IMR-90 (cell line): ENCODE measurements around the gene SMARCA4.

Experiments
- CEBPB ChIP-seq: IDR thresholded peaks from 2 replicates; pipeline ENCODE4 v1.6.1; 2012; ENCODE audit warnings: low read depth, low read length, improper control_type of control experiment
- CTCF ChIP-seq: conservative IDR thresholded peaks from 2 replicates; pipeline ENCODE4 v1.5.1; 2012; ENCODE audit warnings: mild to moderate bottlenecking, low read depth, low read length, improper control_type of control experiment
- MAZ ChIP-seq: IDR thresholded peaks from 2 replicates; pipeline ENCODE4 v1.6.1; 2012; ENCODE audit warnings: low read depth, mild to moderate bottlenecking, low read length, improper control_type of control experiment, moderate library complexity, borderline replicate concordance
- RCOR1 ChIP-seq: IDR thresholded peaks from 2 replicates; pipeline ENCODE4 v1.6.1; 2012; ENCODE audit warnings: mild to moderate bottlenecking, low read length, improper control_type of control experiment; ENCODE audit not compliant: insufficient replicate concordance
- RFX5 ChIP-seq: IDR thresholded peaks from 2 replicates; pipeline ENCODE4 v1.8.0; 2012; ENCODE audit warnings: low read depth, mild to moderate bottlenecking, low read length, moderate library complexity

GRCh38 chr19:11025006-11025405 is 64.2 kb downstream of the SMARCA4 start:
- TF ChIP-seq CTCF (no peak), RFX5 (no peak), MAZ (no peak), RCOR1 (no peak), CEBPB (no peak)
